Type B pancreatic cell (in vitro differentiated cells): Measurements from ENCODE around the gene SYNJ2. TPM values are rescaled to one million over a fixed set of nuclear protein-coding genes. Genes with fewer than 3 reads are reported as not detected.

Experiments
- DNase-seq: peaks from one replicate; pipeline ENCODE4 v3.0.0; 2021; ENCODE audit warnings: mixed read lengths; ENCODE audit not compliant: unreplicated experiment; ENCODE audit errors: extremely low spot score
- H3K27ac Mint-ChIP-seq: 2 replicates; pipeline ENCODE4 v1.8.0; 2021; ENCODE audit warnings: mild to moderate bottlenecking, mixed read lengths
- H3K27me3 Mint-ChIP-seq: 2 replicates; pipeline ENCODE4 v1.8.0; 2021; ENCODE audit warnings: mixed read lengths
- H3K36me3 Mint-ChIP-seq: 2 replicates; pipeline ENCODE4 v1.8.0; 2021; ENCODE audit warnings: mixed read lengths
- H3K4me1 Mint-ChIP-seq: one replicate; pipeline ENCODE4 v1.8.0; 2021; ENCODE audit warnings: mixed read lengths; ENCODE audit not compliant: unreplicated experiment
- H3K4me3 Mint-ChIP-seq: 2 replicates; pipeline ENCODE4 v1.8.0; 2021; ENCODE audit warnings: mild to moderate bottlenecking, mixed read lengths
- H3K9me3 Mint-ChIP-seq: 2 replicates; pipeline ENCODE4 v1.8.0; 2021; ENCODE audit warnings: mixed read lengths
- total RNA-seq: library from RNA; stranded (reverse); gene quantifications from 2 replicates; pipeline ENCODE4 v1.2.1, GENCODE V29; 2021; ENCODE audit warnings: low replicate concordance
- TF ChIP-seq, protein P1 (sequence below): fragments of 200-600 bp; sonication (generic); conservative IDR thresholded peaks from 2 replicates; pipeline ENCODE4 v1.5.0; 2021; ENCODE audit warnings: antibody characterized with exemption, mild to moderate bottlenecking

SYNJ2 gene
- total RNA-seq, 1 donor from 2014 or later, result 17.0 TPM

DNA sequence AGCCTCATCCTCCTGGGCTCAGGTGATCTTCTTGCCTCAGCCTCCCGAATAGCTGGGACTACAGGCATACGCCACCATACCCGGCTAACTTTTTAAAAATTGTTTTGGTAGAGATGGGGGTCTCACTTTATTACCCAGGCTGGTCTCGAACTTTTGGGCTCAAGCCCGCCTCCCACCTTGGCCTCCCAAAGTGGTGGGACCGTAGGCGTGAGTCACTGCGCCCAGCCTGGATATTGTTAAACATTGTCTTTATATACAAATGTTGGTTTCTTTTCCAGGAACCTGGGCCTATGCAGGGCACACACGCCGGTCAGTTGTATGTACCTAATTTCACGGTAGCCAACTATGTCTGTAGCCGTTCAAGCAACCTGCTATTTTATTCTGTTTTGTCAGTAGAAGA lies 60.1 kb downstream of the SYNJ2 start:
- peaks cover 34% of the 10 kb centered on the region for H3K4me1 Mint-ChIP-seq
- no peaks in the 10 kb centered on the region for H3K27me3 Mint-ChIP-seq
- H3K27ac Mint-ChIP-seq, result peak overlapping the region; percentile 85

DNA sequence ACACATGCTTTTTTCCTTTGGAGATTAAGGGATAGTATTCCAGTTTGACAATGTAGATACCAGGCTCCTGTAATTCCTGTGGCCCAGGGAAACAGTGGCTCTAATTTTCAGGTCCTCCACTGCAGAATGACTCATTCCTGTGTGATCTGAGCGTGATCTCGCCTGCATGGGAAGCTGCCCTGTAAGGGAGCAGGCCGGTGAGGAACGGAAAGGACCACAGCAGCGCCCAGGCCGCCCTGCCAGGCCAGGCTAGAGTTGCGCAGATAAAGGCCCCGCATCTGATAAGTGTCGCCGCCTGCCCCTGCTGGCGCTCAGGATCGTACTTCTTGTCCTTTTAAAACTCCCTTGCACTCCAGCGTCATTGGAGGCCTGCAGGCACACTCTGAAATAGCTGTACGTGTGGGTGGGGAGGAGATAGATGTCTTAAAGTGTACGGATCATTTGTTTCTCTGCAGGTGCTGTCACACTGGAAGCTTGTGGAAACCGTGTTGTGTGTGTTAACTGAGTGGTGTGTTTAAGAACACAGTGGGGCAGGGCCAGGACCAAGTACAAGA lies 60.7 kb downstream of the SYNJ2 start:
- peak overlapping the region; percentile 85 for H3K27ac Mint-ChIP-seq
- no peaks in the 10 kb centered on the region for H3K9me3 Mint-ChIP-seq
- H3K36me3 Mint-ChIP-seq, result peaks cover 14% of the 10 kb centered on the region
- H3K4me3 Mint-ChIP-seq, result peak overlapping the region; percentile 61
- H3K4me1 Mint-ChIP-seq, result peaks cover 34% of the 10 kb centered on the region
- TF ChIP-seq, protein P1, sequence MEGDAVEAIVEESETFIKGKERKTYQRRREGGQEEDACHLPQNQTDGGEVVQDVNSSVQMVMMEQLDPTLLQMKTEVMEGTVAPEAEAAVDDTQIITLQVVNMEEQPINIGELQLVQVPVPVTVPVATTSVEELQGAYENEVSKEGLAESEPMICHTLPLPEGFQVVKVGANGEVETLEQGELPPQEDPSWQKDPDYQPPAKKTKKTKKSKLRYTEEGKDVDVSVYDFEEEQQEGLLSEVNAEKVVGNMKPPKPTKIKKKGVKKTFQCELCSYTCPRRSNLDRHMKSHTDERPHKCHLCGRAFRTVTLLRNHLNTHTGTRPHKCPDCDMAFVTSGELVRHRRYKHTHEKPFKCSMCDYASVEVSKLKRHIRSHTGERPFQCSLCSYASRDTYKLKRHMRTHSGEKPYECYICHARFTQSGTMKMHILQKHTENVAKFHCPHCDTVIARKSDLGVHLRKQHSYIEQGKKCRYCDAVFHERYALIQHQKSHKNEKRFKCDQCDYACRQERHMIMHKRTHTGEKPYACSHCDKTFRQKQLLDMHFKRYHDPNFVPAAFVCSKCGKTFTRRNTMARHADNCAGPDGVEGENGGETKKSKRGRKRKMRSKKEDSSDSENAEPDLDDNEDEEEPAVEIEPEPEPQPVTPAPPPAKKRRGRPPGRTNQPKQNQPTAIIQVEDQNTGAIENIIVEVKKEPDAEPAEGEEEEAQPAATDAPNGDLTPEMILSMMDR, result no peak
- no peaks in the 10 kb centered on the region for H3K27me3 Mint-ChIP-seq
- DNase-seq, result no peak

More for the DNA sequence above, 60.1 kb downstream of the SYNJ2 start:
- Mint-ChIP-seq H3K4me3 (peak overlapping the region; percentile 61), H3K9me3 (no peaks in the 10 kb centered on the region), H3K36me3 (peaks cover 14% of the 10 kb centered on the region)
- DNase-seq, result no peak
- TF ChIP-seq, protein P1, result no peak

DNA sequence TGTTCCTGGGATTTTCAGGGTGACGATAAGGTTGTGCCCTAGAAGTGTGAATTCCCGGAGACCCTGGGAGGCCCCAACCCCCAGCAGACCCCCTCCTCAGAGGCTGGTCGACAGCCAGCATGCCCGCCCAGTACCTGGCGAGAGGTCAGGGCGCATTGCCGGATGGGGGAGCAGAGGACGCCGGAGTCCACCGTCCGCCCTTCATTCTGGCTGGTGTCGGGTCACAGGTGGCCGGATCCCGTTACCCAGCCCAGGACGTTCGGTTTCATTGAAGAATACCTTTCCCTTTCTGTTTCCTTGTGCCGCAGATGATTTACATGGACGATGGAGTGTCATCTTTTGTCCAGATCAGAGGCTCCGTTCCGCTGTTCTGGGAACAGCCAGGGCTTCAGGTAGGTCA lies 61.3 kb downstream of the SYNJ2 start:
- DNase-seq, result no peak
- peak overlapping the region; percentile 85 for H3K27ac Mint-ChIP-seq
- peaks cover 17% of the 10 kb centered on the region for H3K36me3 Mint-ChIP-seq
- TF ChIP-seq, protein P1, result no peak
- H3K4me1 Mint-ChIP-seq, result peaks cover 38% of the 10 kb centered on the region
- H3K9me3 Mint-ChIP-seq, result no peaks in the 10 kb centered on the region
- peak overlapping the region; percentile 61 for H3K4me3 Mint-ChIP-seq
- H3K27me3 Mint-ChIP-seq, result no peaks in the 10 kb centered on the region

DNA sequence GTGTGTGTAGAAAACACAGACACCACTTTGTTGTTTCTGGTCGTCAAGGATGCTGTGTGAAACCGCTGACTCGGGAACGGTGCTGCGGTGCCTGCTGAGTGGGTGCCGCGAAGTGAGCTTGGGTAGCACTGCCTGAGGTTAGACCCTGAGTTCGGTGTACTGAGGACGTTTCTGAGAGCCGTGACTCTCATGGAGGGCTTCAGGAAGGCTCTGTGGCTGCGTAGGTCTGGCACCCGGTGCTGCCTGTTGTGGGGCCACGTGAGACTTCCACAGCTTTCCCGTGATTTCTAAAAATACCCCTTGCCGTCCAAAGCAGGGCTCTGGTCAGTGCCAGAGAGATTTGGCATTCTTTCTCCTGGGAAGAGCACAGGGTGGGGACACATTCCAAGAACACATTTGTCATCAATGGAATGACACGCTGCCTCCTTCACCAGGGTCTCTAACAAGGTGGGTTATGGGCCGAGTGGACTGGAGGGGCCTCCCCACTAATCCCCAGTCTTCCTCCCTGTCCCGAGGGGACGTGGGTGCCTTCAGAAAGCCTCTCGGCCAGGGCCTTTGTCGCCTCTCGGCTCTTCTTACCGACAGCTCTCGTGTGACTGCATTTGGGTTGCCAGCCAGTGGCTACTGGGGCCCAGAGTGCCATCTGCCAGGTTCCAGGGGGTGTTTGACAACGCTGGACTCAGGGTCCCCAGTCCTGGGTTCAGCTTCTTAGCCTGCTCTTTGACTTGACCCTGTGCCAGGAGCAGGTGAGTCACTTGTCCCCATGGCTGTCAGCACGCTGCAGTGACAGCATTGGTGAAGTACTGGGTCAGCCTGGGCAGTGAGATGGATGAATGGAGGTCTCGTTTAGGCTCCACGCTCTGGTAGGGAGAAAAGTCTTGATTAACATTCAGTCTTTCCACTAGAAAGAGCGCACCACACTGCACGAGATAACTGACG lies 62.2 kb downstream of the SYNJ2 start:
- Mint-ChIP-seq H3K4me3 (peak overlapping the region; percentile 52), H3K27ac (peak overlapping the region; percentile 79), H3K36me3 (peaks cover 20% of the 10 kb centered on the region), H3K4me1 (peaks cover 38% of the 10 kb centered on the region), H3K9me3 (no peaks in the 10 kb centered on the region), H3K27me3 (no peaks in the 10 kb centered on the region)
- TF ChIP-seq, protein P1, result no peak
- no peak for DNase-seq

DNA sequence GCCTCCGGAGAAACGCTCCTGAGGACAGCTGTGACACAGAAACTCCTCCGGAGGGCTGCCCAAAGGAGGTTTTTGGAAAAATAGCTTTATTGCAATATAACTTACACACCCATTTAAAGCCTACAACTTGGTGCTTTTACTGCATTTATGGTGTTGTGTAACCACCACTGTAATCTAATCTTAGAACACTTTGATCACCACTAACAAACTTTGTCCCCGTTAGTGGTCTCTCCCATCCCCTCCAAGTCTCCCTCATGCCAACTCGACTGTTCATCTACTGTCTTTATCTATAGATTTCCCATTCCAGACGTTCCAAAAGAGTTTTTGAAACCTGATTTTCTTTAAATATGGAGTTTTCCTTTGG lies 62.8 kb downstream of the SYNJ2 start:
- no peak overlapping the region for H3K27ac Mint-ChIP-seq
- TF ChIP-seq, protein P1, result no peak
- no peaks in the 10 kb centered on the region for H3K9me3 Mint-ChIP-seq
- peaks cover 34% of the 10 kb centered on the region for H3K4me1 Mint-ChIP-seq
- H3K4me3 Mint-ChIP-seq, result no peak overlapping the region
- no peak for DNase-seq
- H3K27me3 Mint-ChIP-seq, result no peaks in the 10 kb centered on the region
- H3K36me3 Mint-ChIP-seq, result peaks cover 20% of the 10 kb centered on the region
